BLaER1 (cell line): ENCODE data around the gene PALLD.

Experiments used
- H3K27ac ChIP-seq: shearing (Covaris generic); formaldehyde crosslinking; 2 replicates; pipeline ENCODE4 v1.8.1; 2022
- H3K27me3 ChIP-seq: shearing (Covaris generic); formaldehyde crosslinking; 2 replicates; pipeline ENCODE4 v1.8.1; 2022
- H3K36me3 ChIP-seq: shearing (Covaris generic); formaldehyde crosslinking; 2 replicates; pipeline ENCODE4 v1.8.1; 2022
- H3K4me1 ChIP-seq: shearing (Covaris generic); formaldehyde crosslinking; 2 replicates; pipeline ENCODE4 v1.8.1; 2022
- H3K4me2 ChIP-seq: shearing (Covaris generic); formaldehyde crosslinking; 2 replicates; pipeline ENCODE4 v1.8.1; 2022
- H3K4me3 ChIP-seq: shearing (Covaris generic); formaldehyde crosslinking; 2 replicates; pipeline ENCODE4 v1.8.1; 2022
- H3K9ac ChIP-seq: shearing (Covaris generic); formaldehyde crosslinking; 2 replicates; pipeline ENCODE4 v1.8.1; 2022
- H3K9me3 ChIP-seq: shearing (Covaris generic); formaldehyde crosslinking; 2 replicates; pipeline ENCODE4 v1.8.1; 2022
- H4K20me1 ChIP-seq: shearing (Covaris generic); formaldehyde crosslinking; 2 replicates; pipeline ENCODE4 v1.8.1; 2022
- Cebpa-rat ChIP-seq: shearing (Covaris generic); IDR thresholded peaks from 2 replicates; pipeline ENCODE4 v1.8.1; 2022

PALLD gene

DNA sequence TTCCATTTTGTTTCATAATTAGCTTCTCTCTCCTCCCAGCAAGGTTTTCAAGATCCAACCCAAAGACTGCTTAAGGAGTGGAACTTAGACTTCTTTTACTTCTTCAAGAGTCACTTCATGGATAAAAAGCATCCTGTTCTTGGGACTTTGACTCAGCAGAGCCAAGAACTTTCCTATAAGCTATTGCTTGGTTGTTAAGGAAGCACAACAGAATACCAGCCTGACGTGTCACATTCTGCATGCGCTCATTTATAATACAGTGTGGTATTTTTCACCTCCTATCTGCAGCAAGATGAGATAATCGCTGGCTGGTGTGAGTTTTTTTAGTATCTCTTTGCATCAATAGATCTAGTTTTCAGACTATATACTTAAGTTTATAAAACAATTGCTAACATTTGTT, 152.1 kb downstream of the PALLD start:
- Histone ChIP-seq H3K9me3 (no peaks in the 10 kb centered on the region), H3K4me1 (no peaks in the 10 kb centered on the region), H3K4me2 (no peak overlapping the region), H3K9ac (no peak overlapping the region), H3K27me3 (no peaks in the 10 kb centered on the region), H4K20me1 (no peaks in the 10 kb centered on the region), H3K27ac (no peak overlapping the region), H3K36me3 (no peaks in the 10 kb centered on the region), H3K4me3 (no peak overlapping the region)
- no peak for TF ChIP-seq Cebpa-rat

DNA sequence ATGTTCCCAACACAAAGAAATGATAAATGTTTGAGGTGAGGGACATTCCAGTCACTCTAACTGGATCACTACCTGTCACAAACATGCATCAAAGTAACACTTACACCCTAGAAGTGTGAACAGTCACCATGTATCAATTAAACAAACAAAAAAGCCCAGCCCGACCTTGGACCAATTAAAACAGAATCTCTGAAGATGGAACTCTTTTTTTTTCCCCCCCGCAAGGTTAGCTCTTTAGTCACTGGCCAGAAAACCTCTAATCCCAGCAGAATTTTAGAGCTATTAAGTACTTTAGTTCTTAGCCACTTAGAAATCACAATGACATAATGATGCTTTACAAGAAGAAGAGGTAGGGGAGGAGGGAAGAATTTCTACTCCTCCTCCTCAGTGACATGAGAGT, 154.5 kb downstream of the PALLD start:
- H3K9ac ChIP-seq, result no peak overlapping the region
- H3K4me3 ChIP-seq, result no peak overlapping the region
- no peak for TF ChIP-seq Cebpa-rat
- H4K20me1 ChIP-seq, result no peaks in the 10 kb centered on the region
- no peaks in the 10 kb centered on the region for H3K36me3 ChIP-seq
- no peaks in the 10 kb centered on the region for H3K27me3 ChIP-seq
- H3K4me1 ChIP-seq, result no peaks in the 10 kb centered on the region
- H3K27ac ChIP-seq, result no peak overlapping the region
- H3K4me2 ChIP-seq, result no peak overlapping the region
- no peaks in the 10 kb centered on the region for H3K9me3 ChIP-seq

DNA sequence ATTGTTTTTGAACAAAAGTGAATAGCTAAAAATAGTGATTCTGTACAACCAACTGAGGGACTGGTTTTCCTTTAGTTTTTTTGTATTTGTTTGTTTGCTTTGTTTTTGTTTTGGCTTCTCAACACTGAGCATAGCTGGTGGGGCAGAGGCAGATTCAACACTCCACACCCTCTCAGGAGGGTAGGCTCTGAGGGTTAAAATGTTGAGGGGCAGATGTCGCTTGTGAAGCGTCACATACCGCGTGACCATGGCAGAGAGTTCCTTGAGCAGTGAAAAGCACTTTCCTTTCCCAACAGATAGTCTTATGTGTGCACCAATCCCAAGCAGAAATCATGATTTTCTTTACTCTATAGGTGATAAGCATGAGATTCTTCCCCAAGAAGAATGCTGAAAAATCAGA, 155.0 kb downstream of the PALLD start:
- Histone ChIP-seq H3K9ac (no peak overlapping the region), H3K27ac (no peak overlapping the region), H3K36me3 (no peaks in the 10 kb centered on the region), H3K4me1 (no peaks in the 10 kb centered on the region), H4K20me1 (no peaks in the 10 kb centered on the region), H3K27me3 (no peaks in the 10 kb centered on the region), H3K9me3 (no peaks in the 10 kb centered on the region), H3K4me2 (no peak overlapping the region), H3K4me3 (no peak overlapping the region)
- TF ChIP-seq Cebpa-rat, result no peak

DNA sequence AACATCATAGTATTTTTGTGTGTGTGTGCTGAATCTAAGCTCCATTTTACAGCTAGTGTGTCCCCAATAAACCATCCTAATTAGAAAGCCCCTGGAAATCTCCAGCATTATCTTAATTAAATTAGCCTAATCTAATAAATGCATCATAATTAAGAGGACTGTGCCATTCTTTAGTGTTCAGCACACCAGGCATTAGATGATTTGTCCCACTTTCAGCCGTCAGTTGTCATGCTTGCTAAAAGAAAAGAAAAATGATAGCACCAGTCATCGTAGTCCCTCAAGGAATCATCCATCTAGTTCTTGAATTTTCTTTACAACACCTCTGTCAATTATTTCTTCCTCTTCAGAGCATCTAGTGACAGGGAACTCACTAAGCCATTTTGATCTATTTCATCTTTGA, 155.9 kb downstream of the PALLD start:
- Histone ChIP-seq H3K4me1 (no peaks in the 10 kb centered on the region), H3K9me3 (no peaks in the 10 kb centered on the region), H3K4me2 (no peak overlapping the region), H3K36me3 (no peaks in the 10 kb centered on the region), H3K4me3 (no peak overlapping the region), H3K27me3 (no peaks in the 10 kb centered on the region), H3K9ac (no peak overlapping the region), H3K27ac (no peak overlapping the region), H4K20me1 (no peaks in the 10 kb centered on the region)
- TF ChIP-seq Cebpa-rat, result no peak

DNA sequence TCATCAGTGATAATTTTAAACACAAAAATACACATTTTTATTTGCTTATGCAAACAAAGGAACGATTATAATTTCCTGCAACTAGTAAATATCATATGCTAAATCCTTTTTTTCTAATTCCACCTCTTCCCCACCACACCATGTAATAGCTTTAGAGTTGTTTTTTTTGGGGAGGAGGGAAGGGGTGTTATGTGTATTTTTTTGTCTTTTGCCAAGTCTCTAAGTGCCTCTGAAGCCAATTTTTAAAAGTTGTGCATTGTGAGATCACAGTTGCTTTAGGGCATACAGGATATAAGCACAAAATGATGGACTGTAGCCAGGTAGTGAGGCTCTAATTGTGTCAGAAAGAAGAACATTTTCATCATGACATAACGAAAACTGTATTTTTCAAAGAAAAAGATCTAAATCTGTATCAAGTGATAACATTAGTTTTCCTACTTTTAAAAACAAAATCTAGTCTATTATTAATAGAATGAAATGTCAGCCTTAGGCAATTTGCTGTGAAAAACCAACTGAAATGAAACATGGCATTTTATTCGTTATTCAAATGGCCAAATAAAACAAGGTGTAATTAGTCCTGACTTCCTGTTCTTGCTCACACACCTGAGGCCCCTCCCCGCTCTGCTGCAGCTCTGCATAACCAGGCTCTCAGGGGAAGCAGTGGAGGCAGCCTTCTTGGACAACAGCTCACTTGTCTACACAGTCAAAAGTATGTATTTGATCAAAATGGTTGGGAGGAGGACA, 157.4 kb downstream of the PALLD start:
- no peak for TF ChIP-seq Cebpa-rat
- H3K4me3 ChIP-seq, result no peak overlapping the region
- no peaks in the 10 kb centered on the region for H3K27me3 ChIP-seq
- no peaks in the 10 kb centered on the region for H4K20me1 ChIP-seq
- H3K9ac ChIP-seq, result no peak overlapping the region
- no peaks in the 10 kb centered on the region for H3K36me3 ChIP-seq
- H3K27ac ChIP-seq, result no peak overlapping the region
- no peak overlapping the region for H3K4me2 ChIP-seq
- peaks cover 3% of the 10 kb centered on the region; the same call in 1 of the 2 replicates for H3K4me1 ChIP-seq
- H3K9me3 ChIP-seq, result no peaks in the 10 kb centered on the region

DNA sequence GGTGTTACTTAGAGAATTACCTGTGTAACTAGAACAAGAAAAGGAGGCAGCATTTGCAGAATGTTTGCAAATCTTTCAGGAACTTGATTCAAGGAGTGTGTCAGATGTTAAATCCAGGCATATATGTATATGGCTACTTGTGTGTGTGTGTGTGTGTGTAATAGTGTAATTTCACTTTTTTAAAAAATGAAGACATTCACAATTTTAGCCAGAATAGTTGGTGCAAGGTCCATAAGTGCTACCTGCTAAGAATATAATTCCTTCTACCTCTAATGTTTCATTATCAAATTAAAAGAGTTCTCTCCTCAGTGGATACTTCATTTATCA, 158.0 kb downstream of the PALLD start:
- Histone ChIP-seq H4K20me1 (no peaks in the 10 kb centered on the region), H3K9me3 (no peaks in the 10 kb centered on the region), H3K27ac (no peak overlapping the region), H3K27me3 (no peaks in the 10 kb centered on the region), H3K36me3 (no peaks in the 10 kb centered on the region), H3K4me3 (no peak overlapping the region), H3K9ac (no peak overlapping the region), H3K4me2 (no peak overlapping the region), H3K4me1 (peaks cover 6% of the 10 kb centered on the region; the same call in 1 of the 2 replicates)
- TF ChIP-seq Cebpa-rat, result no peak

DNA sequence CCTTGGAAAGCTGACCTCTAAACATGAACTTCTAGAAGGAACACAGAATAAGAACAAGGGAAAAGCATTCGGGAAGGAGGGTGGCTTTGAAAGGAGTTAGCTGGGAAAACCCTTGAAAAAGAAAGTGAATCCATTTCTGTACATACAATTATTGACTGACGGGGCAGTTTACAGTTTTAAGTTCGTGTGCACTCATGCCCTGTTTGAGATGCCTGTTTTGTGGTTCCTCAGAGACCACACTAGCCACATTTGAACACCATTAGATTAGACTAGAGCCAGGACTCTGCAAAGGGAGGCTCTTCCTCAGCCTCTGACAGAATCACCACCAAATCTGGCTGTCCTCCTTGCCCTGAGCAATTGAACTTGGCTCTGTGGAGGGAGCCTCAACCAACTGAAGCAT, 158.3 kb downstream of the PALLD start:
- no peak overlapping the region for H3K4me2 ChIP-seq
- no peak overlapping the region for H3K9ac ChIP-seq
- H3K9me3 ChIP-seq, result no peaks in the 10 kb centered on the region
- H3K4me3 ChIP-seq, result no peak overlapping the region
- no peak for TF ChIP-seq Cebpa-rat
- no peaks in the 10 kb centered on the region for H4K20me1 ChIP-seq
- H3K36me3 ChIP-seq, result no peaks in the 10 kb centered on the region
- H3K27me3 ChIP-seq, result no peaks in the 10 kb centered on the region
- H3K27ac ChIP-seq, result no peak overlapping the region
- peaks cover 6% of the 10 kb centered on the region; the same call in 1 of the 2 replicates for H3K4me1 ChIP-seq

DNA sequence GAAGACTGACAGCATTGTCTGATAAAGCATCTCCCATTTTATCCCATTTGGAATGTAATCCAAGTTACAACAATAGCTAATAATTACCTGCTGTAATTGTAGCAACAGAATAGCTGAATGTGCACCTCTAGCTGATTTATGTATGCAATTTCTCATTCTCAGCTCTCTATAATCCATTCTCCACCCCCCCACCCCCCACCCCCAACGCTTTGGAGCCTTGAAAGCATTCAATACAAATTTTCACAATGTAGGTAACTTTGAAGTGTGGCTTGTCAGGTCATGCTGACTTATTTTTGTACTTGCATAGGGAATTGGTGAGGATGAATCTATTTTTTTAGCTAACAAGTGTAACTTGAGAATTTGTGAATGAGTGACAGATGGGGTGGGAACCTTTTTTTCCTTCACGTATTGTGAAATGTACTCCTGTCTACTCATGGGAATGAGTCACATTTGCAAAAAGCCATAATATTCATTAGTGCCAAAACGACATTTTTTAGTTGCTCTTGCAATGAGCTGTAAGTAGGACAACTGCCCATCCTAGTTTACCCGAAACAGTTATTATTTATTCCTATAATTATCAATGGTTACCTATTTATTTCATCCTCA, 159.3 kb downstream of the PALLD start:
- Histone ChIP-seq H3K36me3 (no peaks in the 10 kb centered on the region), H4K20me1 (no peaks in the 10 kb centered on the region), H3K4me1 (peaks cover 6% of the 10 kb centered on the region; the same call in 1 of the 2 replicates), H3K4me2 (no peak overlapping the region), H3K9me3 (no peaks in the 10 kb centered on the region), H3K4me3 (no peak overlapping the region), H3K27ac (no peak overlapping the region), H3K9ac (no peak overlapping the region), H3K27me3 (no peaks in the 10 kb centered on the region)
- no peak for TF ChIP-seq Cebpa-rat

DNA sequence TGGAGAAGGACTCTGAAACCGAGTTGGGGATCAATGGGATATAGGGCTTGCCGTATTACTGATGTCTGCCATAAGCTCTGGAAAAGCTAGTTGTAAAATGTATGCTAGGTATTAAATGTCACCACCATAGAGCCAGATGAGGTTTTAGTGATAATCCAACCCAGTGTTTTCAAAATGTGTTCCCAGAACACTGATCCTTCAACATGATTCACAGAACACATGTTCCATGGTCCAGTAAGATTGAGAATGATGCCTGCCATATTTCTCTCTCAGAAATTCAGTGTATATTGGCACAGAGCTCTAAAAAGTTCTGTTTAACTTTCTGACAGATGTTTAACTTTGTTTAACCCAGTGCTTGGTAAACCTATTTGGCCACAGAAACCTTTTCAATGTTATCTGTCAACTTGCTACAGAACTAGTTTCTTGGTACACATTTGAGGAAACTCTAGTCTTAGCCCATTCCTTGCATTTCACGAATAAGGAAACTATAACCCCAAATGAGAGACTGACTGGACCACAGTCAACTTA, 160.2 kb downstream of the PALLD start:
- Histone ChIP-seq H3K4me2 (no peak overlapping the region), H3K27ac (no peak overlapping the region), H3K4me1 (peaks cover 6% of the 10 kb centered on the region; the same call in 1 of the 2 replicates), H4K20me1 (no peaks in the 10 kb centered on the region), H3K9ac (no peak overlapping the region), H3K4me3 (no peak overlapping the region), H3K27me3 (no peaks in the 10 kb centered on the region), H3K36me3 (no peaks in the 10 kb centered on the region), H3K9me3 (no peaks in the 10 kb centered on the region)
- no peak for TF ChIP-seq Cebpa-rat

DNA sequence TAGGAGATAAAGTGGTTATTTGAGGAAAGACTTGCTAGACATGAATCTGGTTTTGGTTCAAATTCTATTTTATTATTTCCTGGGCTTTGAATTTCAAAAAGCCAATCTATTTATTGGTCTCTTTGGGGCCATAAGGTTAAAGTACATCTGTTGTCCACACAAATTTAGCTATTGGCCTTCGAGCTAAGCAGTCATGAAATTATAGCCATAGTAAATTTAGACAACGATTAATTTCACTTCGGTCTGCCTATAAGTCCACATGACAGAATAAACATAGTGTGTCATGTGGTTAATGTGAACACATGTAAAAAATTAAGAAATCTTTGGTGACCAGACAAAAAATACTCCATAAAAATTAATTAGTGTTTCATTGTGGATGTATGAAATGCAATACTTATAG, 161.9 kb downstream of the PALLD start:
- peaks cover 6% of the 10 kb centered on the region; the same call in 1 of the 2 replicates for H3K4me1 ChIP-seq
- no peaks in the 10 kb centered on the region for H4K20me1 ChIP-seq
- no peak overlapping the region for H3K27ac ChIP-seq
- TF ChIP-seq Cebpa-rat, result no peak
- H3K36me3 ChIP-seq, result no peaks in the 10 kb centered on the region
- no peak overlapping the region for H3K4me3 ChIP-seq
- H3K9me3 ChIP-seq, result no peaks in the 10 kb centered on the region
- no peak overlapping the region for H3K4me2 ChIP-seq
- no peaks in the 10 kb centered on the region for H3K27me3 ChIP-seq
- H3K9ac ChIP-seq, result no peak overlapping the region
